GM19452 (cell line): ENCODE results near the gene LRRC51.
A peak's percentile ranks its signal among the peaks of the same experiment; 100 is the strongest.
"Not testable (repeated sequence)": the region's sequence is repeated elsewhere in the genome, so short reads cannot be mapped to it uniquely, and the experiment has no call there.

ENCODE experiments used
- ATAC-seq: cut with Tn5 transposase; IDR thresholded peaks from one replicate; pipeline ENCODE4 v1.9.1; 2021; ENCODE audit not compliant: unreplicated experiment

The LRRC51 gene

GRCh38 chr11:72103754-72104167, 23.1 kb downstream of the LRRC51 start:
- ATAC-seq, result no peak

GRCh38 chr11:72105888-72106287, 25.2 kb downstream of the LRRC51 start, which contains the start of gene TOMT:
TSS of gene TOMT (plus strand) at chr11:72105924. CDS start at chr11:72105952, 28 bp downstream.
- ATAC-seq, result no peak

GRCh38 chr11:72111300-72112142, 30.9 kb downstream of the LRRC51 start:
- no peak for ATAC-seq

GRCh38 chr11:72112143-72112977, 31.7 kb downstream of the LRRC51 start, which contains the start of gene ANAPC15:
TSS of gene ANAPC15 (minus strand) at chr11:72112695. CDS start at chr11:72111276, 1,419 bp downstream.
- ATAC-seq, result peak; percentile 88

GRCh38 chr11:72112978-72113808, 32.5 kb downstream of the LRRC51 start:
- no peak for ATAC-seq

GRCh38 chr11:72114570-72114969, 33.9 kb downstream of the LRRC51 start:
- ATAC-seq, result no peak

- ATAC-seq, result no peak
Measured at GRCh38 chr11:72116019-72116755, 35.5 kb downstream of the LRRC51 start.

GRCh38 chr11:72119198-72119597, 38.5 kb downstream of the LRRC51 start:
- no peak for ATAC-seq

- ATAC-seq, result no peak
Measured at GRCh38 chr11:72120930-72121329, 40.3 kb downstream of the LRRC51 start.

- no peak for ATAC-seq
Measured at GRCh38 chr11:72122607-72123006, 42.0 kb downstream of the LRRC51 start.

- ATAC-seq, result no peak
Measured at GRCh38 chr11:72123117-72123653, 42.5 kb downstream of the LRRC51 start.

- ATAC-seq, result no peak
Measured at GRCh38 chr11:72124046-72124445, 43.4 kb downstream of the LRRC51 start.

GRCh38 chr11:72125956-72126355, 45.3 kb downstream of the LRRC51 start:
- no peak for ATAC-seq

- no peak for ATAC-seq
Measured at GRCh38 chr11:72127923-72128322, 47.3 kb downstream of the LRRC51 start.

- ATAC-seq, result no peak
Measured at GRCh38 chr11:72129381-72129780, 48.7 kb downstream of the LRRC51 start.

- ATAC-seq, result no peak
Measured at GRCh38 chr11:72132646-72133045, 52.0 kb downstream of the LRRC51 start.

- ATAC-seq, result not testable (repeated sequence)
Measured at GRCh38 chr11:72135473-72135872, 54.8 kb downstream of the LRRC51 start, which contains the start of gene FOLR3. TSS of gene FOLR3 (plus strand) at chr11:72135725. CDS start at chr11:72135953, 228 bp downstream.

GRCh38 chr11:72135891-72136683, 55.4 kb downstream of the LRRC51 start:
- no peak for ATAC-seq

- ATAC-seq, result no peak
Measured at GRCh38 chr11:72136684-72137262, 56.1 kb downstream of the LRRC51 start.
